Large intestine (tissue), 12 donors: ENCODE data around the gene KBTBD12. TPM values are rescaled to one million over a fixed set of nuclear protein-coding genes. Genes with fewer than 3 reads are reported as not detected.
A peak's percentile ranks its signal among the peaks of the same experiment; 100 is the strongest.
"Not testable (repeated sequence)": the region's sequence is repeated elsewhere in the genome, so short reads cannot be mapped to it uniquely, and the experiment has no call there.

ENCODE experiments used
- DNase-seq, 2 donors: peaks; one replicate each; pipeline versions ENCODE4 v3.0.0 to v3.0.0-alpha.2; 2013
- H3K27ac ChIP-seq: one replicate; pipeline ENCODE4 v1.5.1; 2013; ENCODE audit warnings: low read length
- H3K27me3 ChIP-seq: 2 replicates; pipeline ENCODE4 v1.6.1; 2013; ENCODE audit warnings: low read length; ENCODE audit not compliant: control insufficient read depth, insufficient read depth
- H3K36me3 ChIP-seq: 2 replicates; pipeline ENCODE4 v1.6.1; 2013; ENCODE audit warnings: low read length; ENCODE audit not compliant: control insufficient read depth, insufficient read depth
- H3K4me1 ChIP-seq: one replicate; pipeline ENCODE4 v1.6.1; 2013; ENCODE audit warnings: low read length; ENCODE audit not compliant: control insufficient read depth, insufficient read depth
- H3K4me3 ChIP-seq: one replicate; pipeline ENCODE4 v1.5.1; 2013; ENCODE audit warnings: low read length
- H3K9me3 ChIP-seq: one replicate; pipeline ENCODE4 v1.6.1; 2013; ENCODE audit warnings: mild to moderate bottlenecking, low read depth, low read length, moderate library complexity; ENCODE audit not compliant: control insufficient read depth
- WGBS: methylation state at CpG from one replicate; pipeline ENCODE4 v1.1.5; 2013; ENCODE audit warnings: low lambda C conversion rate; ENCODE audit not compliant: insufficient coverage; 5-methylcytosine and 5-hydroxymethylcytosine counted together
- long read RNA-seq, 11 donors: transcript quantifications; one replicate each; lab custom pipeline, GENCODE V29; 2026
- polyA plus RNA-seq: library from polyadenylated mRNA; unstranded; fragments of 120-200 nt; gene quantifications from one replicate; pipeline ENCODE4 v1.2.1, GENCODE V29; 2013

The KBTBD12 gene
- polyA plus RNA-seq: 0.52 TPM
- long read RNA-seq, donor 1: 0 reads
- long read RNA-seq, donor 2: 0 reads
- long read RNA-seq, donor 3: 0 reads
- long read RNA-seq, donor 4: 0 reads
- long read RNA-seq, donor 5: 0 reads
- long read RNA-seq, donor 6: 0 reads
- long read RNA-seq, donor 7: 0 reads
- long read RNA-seq, donor 8: 0 reads
- long read RNA-seq, donor 9, full-length matches to known transcripts: 1 of 1 reads
- long read RNA-seq, donor 9, partial matches to known transcripts: 0 of 1 reads
- long read RNA-seq, donor 9, other reads (novel, unspliced or antisense): 0 of 1 reads
- long read RNA-seq, donor 10: 0 reads
- long read RNA-seq, donor 11: 0 reads

- H3K4me1 ChIP-seq: peaks cover 16% of the 10 kb centered on the region
- peak within 1 kb of the TSS; percentile 47 for H3K4me3 ChIP-seq
- H3K9me3 ChIP-seq: peaks cover 8% of the 10 kb centered on the region
- no peaks in the 10 kb centered on the region for H3K36me3 ChIP-seq
- DNase-seq: peak; percentile 16 to 37
- H3K27ac ChIP-seq: no peak within 1 kb of the TSS
- no CpG with 5 or more reads among the region's 69 CpGs for WGBS
- H3K27me3 ChIP-seq: peaks cover 9% of the 10 kb centered on the region
Observed at GRCh38 chr3:127915115-127915936, at the start of gene KBTBD12. Gene KBTBD12, plus strand, starts transcription at chr3:127915232. Its CDS starts 7,830 bp downstream, at chr3:127923062.

GRCh38 chr3:127865941-127866340, 49.1 kb upstream of the KBTBD12 start:
- no peak for DNase-seq
- H3K27me3 ChIP-seq: no peaks in the 10 kb centered on the region
- no peak overlapping the region for H3K4me3 ChIP-seq
- H3K9me3 ChIP-seq: no peaks in the 10 kb centered on the region
- no peaks in the 10 kb centered on the region for H3K4me1 ChIP-seq
- no peak overlapping the region for H3K27ac ChIP-seq
- H3K36me3 ChIP-seq: no peaks in the 10 kb centered on the region
- WGBS: no CpG with 5 or more reads among the region's 4 CpGs

GRCh38 chr3:127867412-127867811, 47.6 kb upstream of the KBTBD12 start:
- Histone ChIP-seq H3K27ac (no peak overlapping the region), H3K36me3 (no peaks in the 10 kb centered on the region), H3K27me3 (no peaks in the 10 kb centered on the region), H3K4me3 (no peak overlapping the region), H3K9me3 (no peaks in the 10 kb centered on the region), H3K4me1 (no peaks in the 10 kb centered on the region)
- WGBS: 83% methylated on average over 1 of the region's 2 CpGs
- DNase-seq: no peak

DNA sequence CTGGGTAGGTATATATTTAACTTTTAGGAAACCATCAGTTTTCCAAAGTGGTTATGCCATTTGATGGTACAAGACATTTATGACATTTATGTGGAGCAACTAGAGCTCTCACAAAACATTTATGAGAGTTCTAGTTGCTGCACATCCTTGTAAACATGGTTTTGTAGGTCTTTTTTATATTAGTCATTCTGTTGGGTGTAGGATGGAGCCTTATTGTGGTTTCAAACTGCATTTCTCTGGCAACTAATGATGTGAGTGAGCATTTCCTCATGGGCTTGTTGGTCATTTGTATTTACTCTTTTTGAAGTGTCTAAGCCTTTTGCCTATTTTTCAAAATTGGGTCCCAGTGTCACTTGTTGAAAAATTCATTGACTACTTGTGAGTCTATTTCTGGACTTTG, 47.0 kb upstream of the KBTBD12 start:
- H3K4me3 ChIP-seq: no peak overlapping the region
- no peaks in the 10 kb centered on the region for H3K4me1 ChIP-seq
- no peaks in the 10 kb centered on the region for H3K9me3 ChIP-seq
- no peak overlapping the region for H3K27ac ChIP-seq
- DNase-seq: no peak
- H3K27me3 ChIP-seq: no peaks in the 10 kb centered on the region
- H3K36me3 ChIP-seq: no peaks in the 10 kb centered on the region

DNA sequence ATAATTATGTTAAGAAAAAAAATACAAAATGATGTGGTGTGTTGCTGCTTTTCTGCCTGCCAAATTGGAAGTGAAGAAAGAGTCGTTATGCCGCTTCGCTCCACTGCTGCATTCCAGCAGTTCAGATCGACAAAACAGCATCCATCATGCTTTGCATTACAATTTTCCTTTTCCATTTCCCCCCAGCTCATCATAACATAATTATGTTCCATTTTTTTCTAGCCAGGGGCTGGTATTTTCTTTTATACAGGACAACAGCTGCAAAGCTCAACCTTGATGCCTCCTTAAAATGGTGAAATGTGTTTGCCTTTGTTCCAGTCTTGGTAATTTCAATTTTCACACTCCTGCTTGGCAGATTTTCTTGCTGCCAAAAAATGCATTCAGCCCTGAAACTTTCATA, 44.9 kb upstream of the KBTBD12 start:
- WGBS: 60% methylated on average over 2 of the region's 4 CpGs
- no peak overlapping the region for H3K4me3 ChIP-seq
- no peaks in the 10 kb centered on the region for H3K9me3 ChIP-seq

GRCh38 chr3:127874097-127874496, 40.9 kb upstream of the KBTBD12 start:
- not testable (repeated sequence) for H3K36me3 ChIP-seq, H3K27me3 ChIP-seq, DNase-seq, H3K27ac ChIP-seq, H3K4me3 ChIP-seq, H3K4me1 ChIP-seq, H3K9me3 ChIP-seq
- WGBS: no CpG with 5 or more reads among the region's 5 CpGs

More for the DNA sequence above, 44.9 kb upstream of the KBTBD12 start:
- H3K4me1 ChIP-seq: no peaks in the 10 kb centered on the region
- H3K36me3 ChIP-seq: no peaks in the 10 kb centered on the region
- no peaks in the 10 kb centered on the region for H3K27me3 ChIP-seq
- no peak overlapping the region for H3K27ac ChIP-seq
- no peak for DNase-seq

- 100% methylated on average over 1 of the region's 3 CpGs for WGBS
- H3K4me3 ChIP-seq: no peak overlapping the region
- no peak overlapping the region for H3K27ac ChIP-seq
- DNase-seq: no peak
- no peaks in the 10 kb centered on the region for H3K27me3 ChIP-seq
- H3K36me3 ChIP-seq: no peaks in the 10 kb centered on the region
- no peaks in the 10 kb centered on the region for H3K4me1 ChIP-seq
- no peaks in the 10 kb centered on the region for H3K9me3 ChIP-seq
Observed at GRCh38 chr3:127881586-127881985, 33.4 kb upstream of the KBTBD12 start.

GRCh38 chr3:127884041-127884440, 31.0 kb upstream of the KBTBD12 start:
- Histone ChIP-seq H3K36me3 (no peaks in the 10 kb centered on the region), H3K4me1 (no peaks in the 10 kb centered on the region), H3K27ac (no peak overlapping the region), H3K4me3 (no peak overlapping the region), H3K9me3 (no peaks in the 10 kb centered on the region), H3K27me3 (no peaks in the 10 kb centered on the region)
- DNase-seq: no peak

DNA sequence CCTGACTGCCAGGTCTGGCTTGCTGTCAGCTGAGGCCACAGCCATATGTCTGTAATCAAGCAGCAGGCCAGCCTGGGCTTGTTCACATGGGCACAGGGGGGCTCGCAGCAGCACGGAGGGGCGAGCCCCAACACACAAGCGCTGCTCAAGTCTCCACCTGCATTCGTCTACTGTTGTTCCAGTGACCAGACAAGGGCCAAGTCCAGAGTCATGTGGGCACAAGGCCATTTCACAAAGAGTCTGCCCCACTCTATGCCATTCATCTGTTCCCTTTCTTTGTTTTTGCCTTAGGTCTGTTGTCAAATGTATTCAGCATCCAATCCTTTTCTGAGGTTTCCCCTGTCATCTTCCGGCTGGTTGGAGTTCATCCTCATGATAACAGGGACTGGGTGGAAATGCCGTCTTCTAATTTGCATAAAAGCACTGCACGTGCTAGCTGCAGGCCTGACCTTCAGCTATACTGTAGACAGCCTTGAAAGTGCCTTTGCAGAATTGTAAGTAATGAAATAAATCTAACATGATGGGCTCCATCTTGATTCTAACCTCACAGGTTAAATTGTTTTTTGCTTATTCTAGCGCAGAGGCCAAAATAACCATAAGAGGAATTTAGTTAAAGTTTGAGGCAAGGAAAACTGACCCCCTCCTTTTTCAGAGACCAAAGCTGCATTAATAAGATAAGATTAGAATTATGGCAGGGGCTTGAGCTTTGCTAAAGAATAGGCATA, 28.6 kb upstream of the KBTBD12 start:
- peaks cover 9% of the 10 kb centered on the region for H3K9me3 ChIP-seq
- 48% methylated on average over 2 of the region's 9 CpGs for WGBS
- no peak overlapping the region for H3K4me3 ChIP-seq
- H3K27ac ChIP-seq: no peak overlapping the region
- H3K4me1 ChIP-seq: no peaks in the 10 kb centered on the region
- no peaks in the 10 kb centered on the region for H3K27me3 ChIP-seq
- no peak for DNase-seq
- H3K36me3 ChIP-seq: no peaks in the 10 kb centered on the region

- no peak overlapping the region for H3K4me3 ChIP-seq
- no peaks in the 10 kb centered on the region for H3K36me3 ChIP-seq
- no peak for DNase-seq
- H3K27ac ChIP-seq: no peak overlapping the region
- no peaks in the 10 kb centered on the region for H3K4me1 ChIP-seq
- peaks cover 11% of the 10 kb centered on the region for H3K9me3 ChIP-seq
- no peaks in the 10 kb centered on the region for H3K27me3 ChIP-seq
Observed at GRCh38 chr3:127886956-127887231, 28.1 kb upstream of the KBTBD12 start.
